ENCODE data around the gene FUT7. TPM values are rescaled to one million over a fixed set of nuclear protein-coding genes. Genes with fewer than 3 reads are reported as not detected.

Gene FUT7
- total RNA-seq, 1 donor from 2014 or later, result not detected

DNA sequence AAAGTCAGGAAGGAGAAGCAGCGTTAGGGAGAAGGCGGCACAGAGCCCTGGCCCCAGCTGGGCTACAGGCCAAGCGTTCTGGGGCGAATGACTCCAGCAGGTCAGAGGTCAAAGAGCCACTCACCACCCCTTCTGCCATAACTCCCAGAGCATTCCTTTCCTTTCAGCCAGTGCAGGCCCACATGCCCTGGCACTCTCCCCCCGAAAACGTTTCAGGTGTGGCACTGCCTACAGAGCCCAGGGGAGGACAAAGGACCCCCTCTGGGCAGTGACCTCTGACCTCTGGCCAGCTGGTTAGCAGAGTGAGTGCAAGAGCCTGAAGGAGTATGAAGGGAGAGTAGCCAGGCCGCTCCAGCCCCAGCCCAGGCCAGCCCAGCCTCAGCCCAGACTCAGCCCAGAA lies 8.7 kb downstream of the FUT7 start:
- no peaks in the 10 kb centered on the region for H3K9me3 ChIP-seq (replicated peaks)
- DNase-seq, result no peak
- H3K27ac ChIP-seq (replicated peaks), result no peak overlapping the region
- H3K36me3 ChIP-seq, result peaks cover 18% of the 10 kb centered on the region
- H3K27me3 ChIP-seq (ENCODE audit: low read depth), result no peaks in the 10 kb centered on the region
- no peak overlapping the region for H3K4me3 ChIP-seq
- intact Hi-C loops (cut with micrococcal nuclease), result no loop called here
- peaks cover 18% of the 10 kb centered on the region for H3K4me1 ChIP-seq
- no peak for TF ChIP-seq CTCF (IDR thresholded peaks at IDR 0.05; ENCODE audit: borderline replicate concordance)

DNA sequence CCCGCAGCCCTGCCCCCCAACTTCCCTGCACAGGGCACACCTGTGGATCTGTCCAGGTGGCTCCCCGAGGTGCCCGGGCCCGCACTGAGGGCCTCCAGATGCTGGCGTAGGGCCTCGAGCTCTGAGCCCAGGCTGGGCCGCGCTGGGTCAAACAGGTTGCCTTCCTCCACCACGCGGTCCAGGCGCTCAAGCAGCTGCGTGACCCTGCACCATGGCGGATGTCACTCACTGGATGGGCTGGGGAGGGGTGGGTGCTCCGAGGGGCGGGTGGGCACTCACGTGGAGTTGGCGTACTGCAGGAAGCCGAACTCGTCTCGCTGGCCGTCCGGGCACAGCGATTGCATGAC lies 9.3 kb downstream of the FUT7 start:
- Histone ChIP-seq H3K36me3 (peaks cover 23% of the 10 kb centered on the region), H3K4me3 (no peak overlapping the region), H3K27me3 (ENCODE audit: low read depth) (no peaks in the 10 kb centered on the region), H3K4me1 (peaks cover 17% of the 10 kb centered on the region), H3K27ac (replicated peaks) (no peak overlapping the region), H3K9me3 (replicated peaks) (no peaks in the 10 kb centered on the region)
- no peak for TF ChIP-seq CTCF (IDR thresholded peaks at IDR 0.05; ENCODE audit: borderline replicate concordance)
- no peak for DNase-seq
- intact Hi-C loops (cut with micrococcal nuclease), result no loop called here

- Histone ChIP-seq H3K27me3 (ENCODE audit: low read depth) (no peaks in the 10 kb centered on the region), H3K4me1 (peaks cover 12% of the 10 kb centered on the region), H3K9me3 (replicated peaks) (no peaks in the 10 kb centered on the region), H3K4me3 (no peak overlapping the region), H3K36me3 (peaks cover 28% of the 10 kb centered on the region), H3K27ac (replicated peaks) (no peak overlapping the region)
- DNase-seq, result no peak
- no peak for TF ChIP-seq CTCF (IDR thresholded peaks at IDR 0.05; ENCODE audit: borderline replicate concordance)
- intact Hi-C loops (cut with micrococcal nuclease), result no loop called here
Observed at GRCh38 chr9:137021979-137022661, 9.8 kb downstream of the FUT7 start.

- H3K36me3 ChIP-seq, result peaks cover 33% of the 10 kb centered on the region
- intact Hi-C loops (cut with micrococcal nuclease), result no loop called here
- no peak for TF ChIP-seq CTCF (IDR thresholded peaks at IDR 0.05; ENCODE audit: borderline replicate concordance)
Observed at GRCh38 chr9:137021568-137021978, 10.3 kb downstream of the FUT7 start.

GRCh38 chr9:137020771-137021567 lies 10.9 kb downstream of the FUT7 start:
- no peak for TF ChIP-seq CTCF (IDR thresholded peaks at IDR 0.05; ENCODE audit: borderline replicate concordance)
- intact Hi-C loops (cut with micrococcal nuclease), result no loop called here

More at GRCh38 chr9:137021568-137021978, 10.3 kb downstream of the FUT7 start:
- H3K27me3 ChIP-seq (ENCODE audit: low read depth), result no peaks in the 10 kb centered on the region
- no peak for DNase-seq
- no peak overlapping the region for H3K4me3 ChIP-seq
- peaks cover 7% of the 10 kb centered on the region for H3K4me1 ChIP-seq
- H3K9me3 ChIP-seq (replicated peaks), result no peaks in the 10 kb centered on the region
- no peak overlapping the region for H3K27ac ChIP-seq (replicated peaks)

More at GRCh38 chr9:137020771-137021567, 10.9 kb downstream of the FUT7 start:
- Histone ChIP-seq H3K9me3 (replicated peaks) (no peaks in the 10 kb centered on the region), H3K4me1 (peaks cover under 1% of the 10 kb centered on the region), H3K4me3 (no peak overlapping the region), H3K36me3 (peaks cover 40% of the 10 kb centered on the region), H3K27ac (replicated peaks) (no peak overlapping the region), H3K27me3 (ENCODE audit: low read depth) (no peaks in the 10 kb centered on the region)
- DNase-seq, result no peak
